ENCODE data around the gene MAPKBP1.

Gene MAPKBP1

GRCh38 chr15:41869770-41870688 lies 95.7 kb downstream of the MAPKBP1 start:
- DNase-seq (ENCODE audit: low read depth in 3 of 3): no peak

- peak; percentile 31 to 62 (median 41) for DNase-seq (ENCODE audit: low read depth in 3 of 3)
These were observed 96.4 kb downstream of the MAPKBP1 start for GRCh38 chr15:41870689-41871081.

GRCh38 chr15:41871175-41871905 lies 97.1 kb downstream of the MAPKBP1 start:
- DNase-seq (ENCODE audit: low read depth in 3 of 3): no peak

- no peak for DNase-seq (ENCODE audit: low read depth in 3 of 3)
These were observed 98.0 kb downstream of the MAPKBP1 start for GRCh38 chr15:41872166-41872747.

- DNase-seq (ENCODE audit: low read depth in 3 of 3): no peak
These were observed 99.4 kb downstream of the MAPKBP1 start for GRCh38 chr15:41873711-41874110.

- DNase-seq (ENCODE audit: low read depth in 3 of 3): no peak
These were observed 100.5 kb downstream of the MAPKBP1 start for GRCh38 chr15:41874736-41875135.

GRCh38 chr15:41876007-41876406 lies 101.7 kb downstream of the MAPKBP1 start:
- no peak for DNase-seq (ENCODE audit: low read depth in 3 of 3)

GRCh38 chr15:41876689-41877088 lies 102.4 kb downstream of the MAPKBP1 start:
- DNase-seq (ENCODE audit: low read depth in 3 of 3): no peak
